Stimulated activated CD8-positive, alpha-beta memory T cell treated with anti-CD3 and anti-CD28 coated beads, Interleukin-15, amount 100 ng/mL, for 48 hours (primary cell): ENCODE data around the gene SLC43A1.

Experiments used
- DNase-seq, 2 donors: peaks; one replicate each; pipeline ENCODE4 v3.0.0-alpha.2; 2020; ENCODE audit warnings: low read depth in 2 of 2

Gene SLC43A1

GRCh38 chr11:57527056-57527631, 11.6 kb upstream of the SLC43A1 start:
- peak in 1 of 2 donors; percentile 36 for DNase-seq

- no peak for DNase-seq
Observed at GRCh38 chr11:57523419-57523818, 7.9 kb upstream of the SLC43A1 start.

- DNase-seq, result no peak
Observed at GRCh38 chr11:57521116-57521515, 5.6 kb upstream of the SLC43A1 start.

DNA sequence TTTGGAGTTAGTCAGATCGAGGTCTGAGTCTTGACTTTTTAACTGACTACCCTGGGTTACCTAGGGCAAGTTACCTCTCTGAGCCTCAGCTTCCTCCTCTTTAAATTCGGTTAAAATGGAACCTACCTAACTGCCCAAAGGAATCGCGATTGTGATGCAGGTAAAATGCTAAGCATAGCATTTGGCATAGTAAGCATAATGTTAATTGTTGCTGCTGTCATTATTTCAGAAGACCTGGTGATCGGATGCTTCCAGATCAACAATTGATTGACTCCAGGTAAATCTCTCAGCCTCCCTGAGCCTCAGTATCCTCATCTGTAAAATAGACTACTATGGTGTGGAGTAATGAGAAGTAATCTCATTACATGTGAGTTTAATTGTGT, 550 bp upstream of the SLC43A1 start:
- DNase-seq, result no peak

- peak; percentile 15 to 38 for DNase-seq
Observed at GRCh38 chr11:57514538-57515331, 767 bp downstream of the SLC43A1 start.

GRCh38 chr11:57513911-57514537, 1.5 kb downstream of the SLC43A1 start:
- peak in 1 of 2 donors; percentile 21 for DNase-seq

DNA sequence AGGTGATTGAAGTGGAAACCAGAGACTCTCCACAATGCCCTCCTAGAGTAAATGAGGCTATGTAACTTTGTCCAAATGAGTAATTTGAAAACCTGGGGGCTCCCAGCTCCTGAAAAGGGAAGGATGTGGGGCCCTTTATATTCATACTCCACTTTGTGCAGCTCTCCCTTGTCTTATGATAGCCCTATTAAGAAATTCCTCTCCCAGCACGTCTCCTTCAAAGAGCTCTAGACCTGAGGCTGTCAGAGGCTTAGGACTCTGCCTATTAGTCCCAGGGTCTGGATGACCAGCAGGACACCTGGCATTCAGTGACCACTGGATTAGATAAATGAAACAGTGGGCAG, 2.1 kb downstream of the SLC43A1 start:
- DNase-seq, result no peak

DNA sequence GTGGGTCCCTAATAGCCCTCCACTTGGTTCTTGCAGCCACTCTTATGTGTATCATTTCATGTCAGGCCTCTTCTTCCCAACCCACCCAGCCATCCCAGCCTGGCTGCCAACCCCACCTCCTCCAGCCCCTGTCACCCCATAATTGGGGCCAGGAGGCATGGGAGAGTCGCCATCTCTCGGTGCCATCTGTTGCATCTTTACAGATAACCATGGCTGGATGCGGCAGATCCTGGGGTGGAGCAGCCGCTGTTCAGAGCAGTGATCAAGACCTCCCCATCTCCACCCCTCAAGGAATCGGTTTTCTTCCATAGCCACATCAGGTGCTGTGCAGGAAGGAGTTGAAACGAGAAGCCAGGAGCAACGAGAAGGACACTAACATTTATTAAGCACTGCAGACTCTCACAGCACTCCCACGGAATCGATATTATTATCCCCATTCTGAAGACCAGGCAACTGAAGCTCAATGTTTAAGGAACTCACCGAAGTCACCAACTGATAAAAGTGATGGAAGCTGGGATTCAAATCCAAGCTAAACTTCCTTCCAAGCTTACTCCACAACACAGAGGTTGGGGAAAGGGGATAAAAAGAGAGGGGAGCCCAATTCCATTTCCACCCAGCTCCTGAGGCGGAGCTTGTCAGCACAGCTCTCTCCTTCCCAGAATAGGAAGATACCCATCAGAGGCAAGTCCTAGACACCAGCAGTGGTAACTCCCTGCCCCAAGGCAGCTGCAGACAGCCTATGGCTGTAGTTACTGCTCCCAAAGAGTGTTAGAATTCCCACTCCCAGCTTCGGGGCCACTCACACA, 2.7 kb downstream of the SLC43A1 start:
- DNase-seq, result no peak

GRCh38 chr11:57511741-57512430, 3.6 kb downstream of the SLC43A1 start:
- DNase-seq, result no peak

DNA sequence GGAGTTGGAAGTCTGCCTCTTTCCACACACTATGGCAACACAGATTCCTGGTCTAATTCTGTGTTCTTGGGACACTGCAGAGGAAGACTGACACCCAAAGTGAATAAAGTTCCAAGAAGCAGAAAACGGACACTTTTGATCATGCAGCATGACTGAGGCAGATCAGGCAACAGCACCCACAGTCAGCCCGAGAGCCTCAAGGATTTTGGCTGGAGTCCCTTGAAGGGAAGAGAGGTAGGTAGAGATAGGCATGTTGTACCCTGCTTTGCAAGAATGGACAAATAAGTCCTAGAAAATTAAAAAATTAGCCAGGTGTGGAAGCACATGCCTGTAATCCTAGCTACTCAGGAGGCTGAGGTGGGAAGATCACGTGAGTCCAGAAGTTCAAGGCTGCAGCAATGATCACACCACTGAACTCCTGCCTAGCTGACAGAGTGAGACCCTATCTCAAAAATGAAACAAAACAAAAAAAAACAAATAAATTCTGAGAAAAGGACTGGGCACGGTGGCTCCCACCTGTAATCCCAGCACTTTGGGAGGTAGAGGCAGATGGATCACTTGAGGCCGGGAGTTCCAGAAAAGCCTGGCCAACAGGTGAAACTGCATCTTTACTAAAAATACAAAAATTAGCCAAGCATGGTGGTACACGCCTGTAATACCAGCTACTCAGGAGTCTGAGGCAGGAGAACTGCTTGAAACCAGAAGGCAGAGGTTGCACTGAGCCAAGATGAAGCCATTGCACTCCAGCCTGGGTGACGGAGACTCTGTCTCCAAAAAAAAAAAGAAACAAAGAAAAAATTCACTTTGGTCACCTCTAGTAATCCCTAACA, 6.9 kb downstream of the SLC43A1 start:
- no peak for DNase-seq

DNA sequence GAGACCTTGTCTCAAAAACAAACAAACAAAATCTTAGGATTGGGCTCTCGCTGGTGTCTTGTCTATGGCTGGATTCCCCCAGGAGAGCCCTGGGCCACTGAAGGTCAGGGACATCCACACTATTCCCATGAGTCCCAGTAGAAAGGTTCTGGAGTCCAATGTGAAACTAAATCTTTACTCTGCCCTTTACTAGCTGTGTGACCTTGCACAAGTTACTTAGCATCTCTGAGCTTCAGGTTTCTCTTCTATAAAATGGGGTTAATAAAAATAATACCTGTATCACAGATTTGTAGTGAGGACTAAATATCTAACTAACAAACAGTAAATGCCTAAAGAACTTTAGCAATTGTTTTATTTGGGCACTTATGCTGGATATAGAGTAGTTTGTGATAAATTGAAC, 9.0 kb downstream of the SLC43A1 start:
- no peak for DNase-seq

DNA sequence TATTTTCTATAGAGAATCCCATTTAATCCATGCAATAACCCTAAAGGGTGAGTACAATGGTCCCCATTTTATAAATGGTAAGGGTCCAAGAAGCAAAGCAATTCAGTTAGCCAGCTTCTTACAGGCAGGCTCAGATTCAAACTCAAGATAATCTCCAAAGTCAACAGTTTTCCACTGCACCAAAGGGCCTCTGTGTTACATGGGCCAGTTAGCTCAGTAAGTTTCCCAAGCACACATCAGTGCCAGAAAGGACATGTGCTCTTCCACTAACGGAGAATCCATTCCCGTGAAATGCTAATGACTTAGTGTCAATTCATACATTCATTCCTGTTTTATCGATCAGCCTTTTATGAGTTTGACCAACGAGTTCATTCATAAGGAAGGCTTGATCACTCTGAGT, 11.0 kb downstream of the SLC43A1 start:
- DNase-seq, result no peak

DNA sequence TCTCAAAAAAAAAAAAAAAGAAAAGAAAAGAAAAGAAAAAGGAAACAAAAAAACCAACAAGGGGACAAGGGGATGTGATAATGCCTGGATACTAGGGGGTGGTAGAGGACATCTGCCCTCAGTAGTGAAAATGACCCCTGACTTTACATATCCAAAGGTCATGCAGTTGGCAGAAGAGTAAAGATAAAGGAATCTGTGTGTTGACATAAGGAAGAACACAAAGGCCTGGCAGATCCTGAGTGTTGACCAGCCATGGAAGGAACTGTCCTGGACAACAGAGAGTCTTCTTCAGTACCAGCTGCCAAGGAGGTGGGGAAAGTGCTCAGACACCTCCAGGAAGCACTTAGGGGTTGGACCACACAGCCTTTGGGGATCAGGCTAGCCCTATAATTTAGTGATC, 12.6 kb downstream of the SLC43A1 start:
- DNase-seq, result no peak

DNA sequence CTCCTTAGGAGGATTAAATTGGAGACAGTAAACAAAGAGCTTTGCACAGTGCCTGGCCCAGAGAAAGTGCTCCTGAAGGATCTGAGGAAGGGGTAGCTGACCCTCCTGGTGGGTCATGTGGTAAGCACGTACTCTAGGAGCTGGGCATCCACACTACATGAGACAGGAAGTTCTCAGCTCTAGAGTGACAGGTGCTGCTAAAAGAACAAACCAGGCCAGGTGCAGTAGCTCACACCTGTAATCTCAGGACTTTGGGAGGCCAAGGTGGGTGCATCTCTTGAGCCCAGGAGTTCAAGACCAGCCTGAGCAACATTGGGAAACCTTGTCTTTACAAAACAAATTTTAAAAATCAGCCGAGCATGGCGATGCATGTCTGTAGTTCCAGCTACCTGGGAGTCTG, 13.1 kb downstream of the SLC43A1 start:
- no peak for DNase-seq

- DNase-seq, result no peak
Observed at GRCh38 chr11:57501953-57502352, 13.5 kb downstream of the SLC43A1 start.

DNA sequence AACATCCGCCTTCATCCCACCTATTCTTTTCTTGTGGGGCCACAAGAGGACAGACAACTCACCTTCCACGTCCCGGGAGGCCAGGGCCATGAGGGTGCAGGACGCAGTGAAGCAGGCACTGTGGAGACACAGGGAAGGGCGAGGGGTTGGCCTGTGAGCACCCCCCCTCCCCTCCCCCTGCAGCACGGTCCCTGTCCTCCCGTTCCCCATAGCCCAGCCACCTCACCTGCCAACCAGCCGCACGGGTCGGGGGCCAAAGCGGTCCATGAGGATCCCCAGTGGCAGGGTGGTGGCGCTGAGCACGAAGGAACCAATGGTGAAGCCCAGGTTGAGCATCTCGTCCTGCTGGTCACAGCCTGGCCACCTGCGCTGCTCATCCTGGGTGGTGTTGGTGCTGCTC, 14.6 kb downstream of the SLC43A1 start:
- DNase-seq, result no peak

- DNase-seq, result no peak
Observed at GRCh38 chr11:57500515-57500914, 15.0 kb downstream of the SLC43A1 start.

DNA sequence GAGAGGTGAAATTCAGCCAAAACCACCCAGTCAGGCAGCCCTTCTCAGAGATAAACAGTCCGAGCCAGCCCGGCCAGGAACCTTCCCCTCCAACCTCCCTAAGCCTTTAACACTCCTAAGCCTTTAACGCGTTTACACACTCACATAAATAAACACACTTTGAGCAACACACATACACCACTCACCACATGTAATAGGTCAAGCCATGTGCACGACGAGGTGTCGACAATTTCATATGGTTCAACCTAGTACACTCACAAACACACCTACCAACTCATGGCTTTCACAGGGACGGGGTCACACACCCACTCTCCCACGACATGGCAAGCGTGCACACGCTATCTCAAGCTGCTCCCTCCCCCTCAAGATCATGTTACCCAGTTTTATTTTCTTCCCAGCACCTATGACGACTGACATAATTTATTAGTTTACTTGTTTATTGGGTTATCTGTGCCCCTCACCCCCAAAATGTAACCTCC, 15.5 kb downstream of the SLC43A1 start:
- DNase-seq, result no peak

DNA sequence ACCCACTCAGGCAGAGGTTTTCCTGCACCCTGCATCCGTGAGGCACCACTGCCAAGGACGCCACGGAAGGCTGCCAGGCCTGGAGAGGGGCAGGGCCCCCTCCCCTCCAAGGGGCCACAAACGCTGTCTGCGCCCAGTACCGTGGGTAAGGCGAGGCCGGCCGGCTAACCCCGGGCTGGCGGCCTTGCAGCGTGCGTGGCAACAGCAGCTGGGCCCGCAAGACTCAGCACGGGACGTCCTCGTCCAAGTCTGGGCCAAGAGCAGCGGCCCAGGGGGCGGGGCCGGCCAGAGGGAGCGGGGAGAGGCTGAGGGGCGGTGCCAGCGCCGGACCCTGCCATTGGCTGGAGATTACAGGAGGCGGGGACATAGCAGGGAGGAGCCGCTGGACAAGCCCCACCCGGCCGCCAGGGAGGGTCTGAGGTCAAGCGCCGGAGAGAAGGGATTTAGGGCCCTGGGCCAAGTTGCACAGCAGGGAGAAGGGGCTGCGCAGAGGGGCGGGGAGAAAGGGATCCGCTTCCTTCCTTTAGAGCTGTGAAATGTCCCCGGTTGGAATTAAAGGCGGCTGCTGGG, 16.0 kb downstream of the SLC43A1 start:
- DNase-seq, result peak; percentile 41 to 50

GRCh38 chr11:57498540-57498939, 17.0 kb downstream of the SLC43A1 start:
- no peak for DNase-seq
